GM06990 (cell line): Measurements from ENCODE around the gene RUVBL2.
A peak's percentile ranks its signal among the peaks of the same experiment; 100 is the strongest.
"Not testable (repeated sequence)": the region's sequence is repeated elsewhere in the genome, so short reads cannot be mapped to it uniquely, and the experiment has no call there.

ENCODE experiments used
- DNase-seq: peaks from one replicate; pipeline ENCODE4 v3.0.0-alpha.2; 2011; ENCODE audit not compliant: insufficient read length; ENCODE audit errors: extremely low read depth
- H3K27me3 ChIP-seq: replicated peaks from 2 replicates; pipeline ENCODE4 v1.6.0; 2011; ENCODE audit warnings: low read length; ENCODE audit not compliant: control insufficient read depth, insufficient read depth
- H3K36me3 ChIP-seq: 2 replicates; pipeline ENCODE4 v1.5.1; 2011; ENCODE audit warnings: low read length; ENCODE audit not compliant: control insufficient read depth, insufficient read depth
- H3K4me3 ChIP-seq: replicated peaks from 2 replicates; pipeline ENCODE4 v1.5.1; 2011; ENCODE audit warnings: low read depth, mild to moderate bottlenecking, control low read depth, low read length
- TF ChIP-seq, protein P1 (sequence below): IDR thresholded peaks from 2 replicates; pipeline ENCODE4 v1.5.1; 2011; ENCODE audit warnings: low read length, control low read depth, mild to moderate bottlenecking, inconsistent platforms; ENCODE audit not compliant: insufficient read depth, poor library complexity, severe bottlenecking

The RUVBL2 gene

GRCh38 chr19:49031642-49032301 is 38.1 kb downstream of the RUVBL2 start, which contains the start of gene CGB2:
Gene CGB2, plus strand, starts transcription at chr19:49031890. Its CDS starts 206 bp downstream, at chr19:49032096.
- TF ChIP-seq, protein P1, sequence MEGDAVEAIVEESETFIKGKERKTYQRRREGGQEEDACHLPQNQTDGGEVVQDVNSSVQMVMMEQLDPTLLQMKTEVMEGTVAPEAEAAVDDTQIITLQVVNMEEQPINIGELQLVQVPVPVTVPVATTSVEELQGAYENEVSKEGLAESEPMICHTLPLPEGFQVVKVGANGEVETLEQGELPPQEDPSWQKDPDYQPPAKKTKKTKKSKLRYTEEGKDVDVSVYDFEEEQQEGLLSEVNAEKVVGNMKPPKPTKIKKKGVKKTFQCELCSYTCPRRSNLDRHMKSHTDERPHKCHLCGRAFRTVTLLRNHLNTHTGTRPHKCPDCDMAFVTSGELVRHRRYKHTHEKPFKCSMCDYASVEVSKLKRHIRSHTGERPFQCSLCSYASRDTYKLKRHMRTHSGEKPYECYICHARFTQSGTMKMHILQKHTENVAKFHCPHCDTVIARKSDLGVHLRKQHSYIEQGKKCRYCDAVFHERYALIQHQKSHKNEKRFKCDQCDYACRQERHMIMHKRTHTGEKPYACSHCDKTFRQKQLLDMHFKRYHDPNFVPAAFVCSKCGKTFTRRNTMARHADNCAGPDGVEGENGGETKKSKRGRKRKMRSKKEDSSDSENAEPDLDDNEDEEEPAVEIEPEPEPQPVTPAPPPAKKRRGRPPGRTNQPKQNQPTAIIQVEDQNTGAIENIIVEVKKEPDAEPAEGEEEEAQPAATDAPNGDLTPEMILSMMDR = peak; percentile 36
- H3K27me3 ChIP-seq, H3K36me3 ChIP-seq, DNase-seq, H3K4me3 ChIP-seq: not testable (repeated sequence)

DNA sequence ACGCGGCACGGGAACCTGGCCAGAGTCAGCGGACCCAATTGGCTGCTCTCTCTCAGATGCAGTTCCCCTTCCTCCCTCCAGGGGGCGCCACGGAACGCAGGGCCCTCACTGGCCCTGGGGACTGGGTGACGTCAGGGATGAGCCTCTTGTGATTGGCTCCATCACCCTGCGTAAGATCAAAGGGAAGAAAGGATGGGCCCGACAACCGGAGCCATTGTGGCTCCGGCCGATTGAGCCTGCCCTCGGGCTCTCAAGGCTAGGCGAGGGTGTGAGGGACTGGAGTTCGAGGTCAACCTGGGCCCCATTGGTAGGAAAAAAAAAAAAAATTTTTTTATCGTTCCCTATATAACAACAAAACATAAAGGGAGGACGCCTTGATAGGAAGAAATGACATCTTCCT is 43.1 kb downstream of the RUVBL2 start, which contains the start of gene CGB1:
Gene CGB1 (minus strand): TSS at position 81 of the 400 bp plus-strand sequence. CDS start 184 bp downstream, outside the sequence.
- TF ChIP-seq, protein P1 = peak; percentile 53
- H3K4me3 ChIP-seq, H3K27me3 ChIP-seq, H3K36me3 ChIP-seq, DNase-seq: not testable (repeated sequence)

- H3K36me3 ChIP-seq, DNase-seq, H3K27me3 ChIP-seq, H3K4me3 ChIP-seq: not testable (repeated sequence)
Measured at GRCh38 chr19:49038111-49038510, 44.4 kb downstream of the RUVBL2 start.

- not testable (repeated sequence) for H3K36me3 ChIP-seq, H3K4me3 ChIP-seq, H3K27me3 ChIP-seq, DNase-seq
Measured at GRCh38 chr19:49038557-49039276, 45.0 kb downstream of the RUVBL2 start.

DNA sequence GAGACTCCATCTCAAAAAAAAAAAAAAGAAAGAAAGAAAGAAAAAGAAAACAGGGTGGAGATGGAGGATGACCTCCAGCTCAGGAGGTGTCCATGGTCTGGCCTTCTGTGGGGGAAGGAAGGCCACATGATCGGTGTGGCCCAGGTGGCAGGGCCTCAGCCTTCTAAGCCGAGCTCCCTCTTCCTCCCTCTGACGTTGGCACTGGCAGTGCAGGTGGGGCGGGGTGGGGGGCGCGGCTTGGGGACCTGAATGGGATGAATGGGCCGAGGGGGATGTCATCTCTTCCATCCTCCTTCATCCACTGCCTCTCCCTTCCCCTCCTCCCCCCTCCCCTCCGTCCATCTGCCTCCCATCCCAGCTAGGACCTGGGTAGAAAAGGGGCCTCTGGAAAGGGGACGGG is 46.0 kb downstream of the RUVBL2 start:
- not testable (repeated sequence) for H3K27me3 ChIP-seq, DNase-seq, H3K4me3 ChIP-seq, H3K36me3 ChIP-seq

GRCh38 chr19:49042177-49042576 is 48.5 kb downstream of the RUVBL2 start:
- DNase-seq = no peak
- TF ChIP-seq, protein P1 = no peak

DNA sequence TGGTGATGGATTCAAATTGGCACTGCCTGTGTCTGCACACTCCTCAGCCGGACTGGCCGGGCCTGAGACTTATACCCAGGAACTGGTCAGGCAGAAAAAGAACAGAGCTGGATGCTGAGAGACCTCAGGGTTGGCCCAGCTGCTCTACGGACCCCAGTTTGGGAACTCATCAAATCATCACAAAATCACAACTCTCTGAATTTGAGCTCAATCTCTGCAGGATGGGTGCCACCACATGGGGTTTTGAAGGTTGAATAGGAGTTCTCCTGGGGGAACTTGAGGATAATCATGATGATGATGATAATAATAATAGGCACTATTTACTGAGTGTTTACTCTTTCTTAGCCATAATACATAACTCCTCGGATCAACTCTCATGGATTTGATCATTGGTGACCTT is 49.0 kb downstream of the RUVBL2 start:
- H3K4me3 ChIP-seq, H3K36me3 ChIP-seq, DNase-seq, H3K27me3 ChIP-seq: not testable (repeated sequence)

More at GRCh38 chr19:49042177-49042576, 48.5 kb downstream of the RUVBL2 start:
- Histone ChIP-seq H3K4me3 (no peak overlapping the region), H3K36me3 (no peaks in the 10 kb centered on the region), H3K27me3 (no peaks in the 10 kb centered on the region)

DNA sequence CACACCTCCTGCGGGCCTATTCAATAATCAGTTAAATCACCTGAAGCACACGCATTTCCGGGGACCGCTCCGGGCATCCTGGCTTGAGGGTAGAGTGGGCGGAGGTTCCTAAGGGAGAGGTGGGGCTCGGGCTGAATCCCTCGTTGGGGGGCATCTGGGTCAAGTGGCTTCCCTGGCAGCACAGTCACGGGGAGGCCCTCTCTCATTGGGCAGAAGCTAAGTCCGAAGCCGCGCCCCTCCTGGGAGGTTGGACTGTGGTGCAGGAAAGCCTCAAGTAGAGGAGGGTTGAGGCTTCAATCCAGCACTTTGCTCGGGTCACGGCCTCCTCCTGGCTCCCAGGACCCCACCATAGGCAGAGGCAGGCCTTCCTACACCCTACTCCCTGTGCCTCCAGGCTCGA is 49.9 kb downstream of the RUVBL2 start, which contains the start of gene CGB5:
Gene CGB5 (plus strand): TSS at position 301 of the 400 bp plus-strand sequence. CDS start 362 bp downstream, outside the sequence.
- H3K27me3 ChIP-seq = not testable (repeated sequence)

DNA sequence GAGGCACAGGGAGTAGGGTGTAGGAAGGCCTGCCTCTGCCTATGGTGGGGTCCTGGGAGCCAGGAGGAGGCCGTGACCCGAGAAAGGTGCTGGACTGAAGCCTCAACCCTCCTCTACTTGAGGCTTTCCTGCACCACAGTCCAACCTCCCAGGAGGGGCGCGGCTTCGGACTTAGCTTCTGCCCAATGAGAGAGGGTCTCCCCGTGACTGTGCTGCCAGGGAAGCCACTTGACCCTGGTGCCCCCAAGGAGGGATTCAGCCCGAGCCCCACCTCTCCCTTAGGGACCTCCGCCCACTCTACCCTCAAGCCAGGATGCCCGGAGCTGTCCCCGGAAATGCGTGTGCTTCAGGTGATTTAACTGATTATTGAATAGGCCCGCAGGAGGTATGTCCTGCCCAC is 55.3 kb downstream of the RUVBL2 start, which contains the start of gene CGB8:
Gene CGB8 (minus strand): TSS at position 101 of the 400 bp plus-strand sequence. CDS start 372 bp downstream, outside the sequence.
- not testable (repeated sequence) for H3K27me3 ChIP-seq, DNase-seq, H3K4me3 ChIP-seq, H3K36me3 ChIP-seq

More for the DNA sequence above, 49.9 kb downstream of the RUVBL2 start, which contains the start of gene CGB5:
- not testable (repeated sequence) for DNase-seq, H3K4me3 ChIP-seq, H3K36me3 ChIP-seq

GRCh38 chr19:49049834-49050233 is 56.1 kb downstream of the RUVBL2 start:
- not testable (repeated sequence) for DNase-seq, H3K27me3 ChIP-seq, H3K36me3 ChIP-seq, H3K4me3 ChIP-seq
